GM18867 (cell line): ENCODE data around the gene SNED1.

Source experiments
- ATAC-seq: cut with Tn5 transposase; IDR thresholded peaks from one replicate; pipeline ENCODE4 v1.9.1; 2021; ENCODE audit warnings: mild to moderate bottlenecking, moderate library complexity; ENCODE audit not compliant: unreplicated experiment

The SNED1 gene

DNA sequence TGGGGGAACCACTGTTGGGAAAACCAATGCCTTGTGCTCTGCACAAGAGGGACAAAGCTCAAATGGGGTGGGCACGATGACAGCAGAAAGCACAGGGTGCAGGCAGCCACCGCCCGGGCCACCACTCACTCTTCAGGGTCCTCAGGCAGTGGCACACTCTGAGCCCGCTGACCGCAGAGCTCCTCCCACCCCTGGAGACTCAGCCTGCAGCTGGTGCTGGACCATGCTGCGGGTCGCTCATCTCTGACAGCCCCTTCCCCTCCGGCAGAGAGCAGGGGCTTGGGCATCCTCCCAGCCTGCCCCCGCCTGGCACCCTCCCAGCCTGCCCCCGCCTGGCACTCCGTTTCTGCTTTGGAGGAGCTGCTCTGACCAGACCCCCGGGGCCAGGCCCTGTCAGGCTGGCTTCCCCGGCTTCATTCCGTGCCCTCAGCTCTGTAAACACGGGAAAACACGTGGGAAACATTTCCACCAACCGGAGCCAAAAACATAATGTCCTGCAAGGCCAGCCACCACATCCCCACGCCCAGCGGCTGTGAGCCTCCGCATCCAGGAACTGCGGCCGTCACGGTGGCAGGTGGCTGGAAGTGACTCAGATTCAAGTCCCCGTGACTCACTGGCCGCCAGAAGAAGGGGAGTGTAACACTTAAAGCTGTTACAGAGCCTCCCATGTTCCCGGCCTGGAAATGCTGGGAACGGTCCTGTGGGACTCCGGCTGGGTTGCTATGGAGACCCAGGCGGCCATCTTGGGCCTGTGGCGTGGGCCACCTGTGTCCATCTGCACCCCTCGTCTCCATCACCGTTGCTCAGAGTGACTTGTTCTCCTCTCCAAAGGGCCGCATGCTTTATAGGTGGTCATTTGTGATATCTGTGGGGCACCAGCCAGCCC lies 6.8 kb upstream of the SNED1 start:
- no peak for ATAC-seq

DNA sequence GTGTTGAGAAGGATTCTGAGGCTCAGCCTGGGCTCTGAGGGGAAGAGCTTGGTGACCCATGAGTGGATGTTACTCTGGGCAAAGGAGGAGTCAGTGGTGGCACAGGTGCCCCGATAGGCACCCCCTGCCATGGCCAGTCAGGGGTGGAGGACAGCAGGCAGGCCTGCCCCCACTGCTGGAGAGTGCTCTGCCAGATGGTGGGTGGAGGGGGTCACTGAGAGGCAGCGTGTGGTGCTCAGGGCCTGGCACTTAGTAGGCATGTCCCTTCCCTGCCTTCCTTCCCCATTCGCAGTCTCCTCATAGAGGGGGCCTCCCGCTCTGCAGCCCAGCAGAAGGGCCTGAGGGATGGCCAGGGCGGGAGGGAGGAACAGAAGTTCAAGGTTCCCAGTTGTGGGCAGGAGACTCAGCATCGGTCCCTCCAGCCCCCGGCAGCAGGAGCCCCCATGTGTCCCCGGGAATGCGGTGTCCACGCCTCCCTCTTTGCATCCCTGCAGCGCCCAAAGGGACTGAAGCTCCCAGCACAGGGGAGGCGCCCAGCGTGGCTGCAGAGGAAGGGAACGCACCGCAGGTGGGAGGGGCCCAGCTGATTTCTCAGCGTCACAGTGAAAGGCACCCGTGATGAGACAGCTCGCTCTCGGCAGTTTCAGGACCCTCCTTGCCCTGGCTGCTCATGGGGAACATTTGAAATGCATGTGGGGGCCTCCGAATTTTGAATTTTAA lies 5.7 kb upstream of the SNED1 start:
- no peak for ATAC-seq

DNA sequence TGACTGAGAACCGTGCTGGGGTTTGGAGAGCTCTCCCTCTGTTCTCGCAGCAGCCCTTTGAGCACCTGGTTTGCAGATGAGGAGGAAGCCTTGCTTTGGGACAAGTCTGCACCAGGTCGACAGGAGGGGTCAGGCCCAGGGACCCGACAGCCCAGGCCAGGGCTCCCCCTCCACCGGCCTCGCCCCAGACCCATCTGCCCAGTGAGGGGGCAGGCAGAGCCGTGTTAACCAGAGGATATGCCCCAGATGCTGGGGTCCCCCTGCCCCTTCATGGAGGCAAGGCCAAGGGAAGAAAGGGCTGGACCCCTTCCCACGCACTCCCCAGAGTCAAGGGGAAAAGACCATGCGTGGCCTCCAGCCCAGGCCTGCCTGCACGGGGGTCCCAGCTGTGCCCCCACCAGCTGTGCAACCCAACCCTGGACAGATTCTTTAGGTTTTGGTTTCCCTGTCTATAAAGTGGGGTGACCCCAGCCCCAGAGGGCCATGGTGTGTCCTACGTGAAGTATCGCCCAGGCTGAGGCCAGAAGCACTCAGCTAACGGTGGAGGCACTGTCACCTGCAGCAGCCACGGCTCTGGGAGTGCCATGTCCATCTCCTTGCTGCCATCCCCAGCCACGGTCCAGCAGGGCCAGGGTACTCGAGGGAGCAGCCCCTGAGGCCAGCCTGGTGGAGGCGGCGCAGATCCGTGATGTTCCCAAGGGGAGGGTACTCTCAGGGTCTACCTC lies 4.8 kb upstream of the SNED1 start:
- ATAC-seq, result no peak

DNA sequence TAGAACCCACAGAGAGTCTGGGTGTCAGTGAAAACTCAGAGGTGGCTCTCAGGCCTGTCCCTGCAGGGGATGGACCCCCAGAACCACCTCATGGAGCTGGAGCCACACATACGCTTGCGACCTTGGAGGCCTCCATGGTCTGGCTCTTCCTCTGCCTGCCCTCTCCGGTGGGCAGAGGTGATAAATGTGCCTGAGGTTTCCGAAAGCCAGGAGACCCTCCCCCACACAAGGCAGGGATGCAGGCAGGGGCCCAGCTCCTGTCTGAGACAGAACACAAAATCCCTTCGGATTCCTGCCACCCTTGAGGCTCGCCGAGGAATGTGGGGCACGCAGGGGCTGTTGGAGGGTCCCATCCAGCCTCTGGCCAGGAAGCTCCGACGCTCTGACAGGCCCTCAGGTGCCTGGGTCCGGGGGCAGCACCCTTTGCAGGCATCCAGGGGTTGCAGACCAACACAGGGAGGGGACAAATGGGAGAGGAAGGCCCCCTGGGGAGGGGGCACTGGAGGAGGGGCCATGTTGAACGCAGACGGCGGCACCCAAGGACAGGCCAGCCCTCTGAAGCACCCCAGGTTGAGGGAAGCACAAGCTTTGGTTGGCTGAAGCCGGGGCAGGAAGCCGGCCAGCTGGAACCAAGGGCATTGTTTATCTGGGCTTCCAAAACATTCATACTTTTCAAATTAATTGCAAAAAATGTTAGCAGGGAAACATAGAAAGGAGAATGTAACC lies 4.1 kb upstream of the SNED1 start:
- no peak for ATAC-seq

DNA sequence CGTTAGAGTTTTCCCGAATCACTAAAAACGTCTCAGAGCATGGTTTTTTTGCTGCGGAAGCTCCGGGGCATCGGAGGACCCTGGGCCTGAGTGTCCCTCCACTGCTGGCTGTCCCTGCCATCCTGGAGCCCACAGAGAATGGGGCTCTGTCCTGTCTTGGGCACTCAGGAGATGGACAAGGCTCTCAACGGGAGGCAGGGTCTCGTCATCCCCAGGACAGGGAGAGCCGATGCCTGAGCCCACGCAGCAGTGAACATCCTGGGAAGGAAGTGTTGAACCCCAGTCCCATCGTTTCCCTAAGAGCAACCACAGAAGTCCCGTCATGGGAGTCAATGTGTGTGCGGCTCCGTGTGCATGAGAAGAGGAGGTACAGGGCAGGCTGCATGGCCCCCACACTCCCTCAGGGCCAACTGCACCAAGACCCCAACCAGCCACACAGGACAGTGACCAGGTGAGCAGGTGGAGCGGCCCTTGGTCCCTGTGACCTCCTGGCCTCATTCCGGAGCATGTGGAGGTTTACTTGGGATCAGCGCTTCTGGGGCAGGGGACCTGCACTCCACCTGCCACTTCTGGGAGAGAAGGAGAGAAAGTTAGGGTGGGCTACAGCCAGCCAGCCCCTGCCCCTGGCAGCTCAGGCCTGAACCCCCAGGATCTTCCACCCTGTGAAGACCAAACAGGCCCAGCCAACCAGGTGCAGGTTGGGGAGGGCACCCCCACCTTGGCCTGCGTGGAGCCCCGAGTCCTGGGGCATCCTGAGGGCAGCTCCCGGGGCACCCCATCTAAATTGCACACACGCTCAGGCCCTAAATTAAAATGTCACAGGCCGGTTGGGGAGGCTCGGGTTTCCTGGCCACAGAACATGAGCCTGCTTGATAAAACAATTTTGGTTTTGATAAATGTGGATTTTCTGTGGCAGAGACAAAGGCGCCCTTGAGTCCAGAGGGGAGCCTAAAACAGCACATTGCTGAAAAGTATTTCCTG lies 3.1 kb upstream of the SNED1 start:
- no peak for ATAC-seq

DNA sequence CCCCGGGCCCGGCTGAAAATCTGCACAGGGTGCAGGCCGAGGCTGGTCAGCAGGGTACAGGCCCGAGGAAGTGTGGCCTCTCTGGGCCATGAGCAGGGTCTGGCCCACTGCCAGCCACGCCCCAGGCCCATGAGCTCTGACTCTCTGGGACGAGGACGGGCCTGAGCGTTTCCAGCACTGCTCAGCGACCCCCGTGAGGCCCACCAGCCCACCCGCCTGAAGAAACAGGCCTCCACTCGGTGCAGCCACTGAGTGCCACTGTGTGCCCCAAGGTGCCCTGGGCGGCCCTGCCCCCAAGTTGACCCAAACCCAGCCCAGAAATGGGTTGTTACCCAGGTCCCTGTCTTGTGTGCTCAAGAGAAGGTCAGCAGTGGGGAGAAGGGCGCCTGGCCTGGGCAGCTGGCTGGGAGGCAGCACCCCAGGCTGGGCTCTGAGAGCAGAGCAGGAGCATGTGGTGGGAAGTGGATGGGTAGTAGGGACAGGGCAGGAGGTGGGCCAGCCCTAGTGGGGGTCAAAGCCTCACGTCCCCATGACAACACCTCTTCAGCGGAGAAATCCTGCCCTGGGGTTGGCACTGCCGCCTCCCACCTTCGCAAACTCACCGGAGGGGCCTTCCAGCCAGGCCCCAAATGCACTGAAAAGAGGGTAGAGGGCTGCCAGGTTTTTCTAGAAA lies 2.1 kb upstream of the SNED1 start:
- ATAC-seq, result no peak

DNA sequence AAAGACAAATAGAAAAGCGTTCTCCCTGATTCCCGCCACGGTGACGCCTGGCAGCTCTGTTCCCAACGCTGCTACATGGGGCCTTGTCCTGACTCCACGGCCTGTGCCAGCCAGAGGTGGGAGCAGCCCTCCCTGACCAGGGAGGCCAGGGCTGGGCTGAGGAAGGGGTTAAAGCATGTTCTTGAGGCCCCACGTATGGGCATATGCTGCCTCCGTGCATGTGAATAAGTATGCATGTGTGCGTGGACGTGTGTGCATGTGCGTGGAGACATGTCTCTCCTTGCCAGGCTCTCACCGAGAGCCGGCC lies 1.6 kb upstream of the SNED1 start:
- no peak for ATAC-seq

DNA sequence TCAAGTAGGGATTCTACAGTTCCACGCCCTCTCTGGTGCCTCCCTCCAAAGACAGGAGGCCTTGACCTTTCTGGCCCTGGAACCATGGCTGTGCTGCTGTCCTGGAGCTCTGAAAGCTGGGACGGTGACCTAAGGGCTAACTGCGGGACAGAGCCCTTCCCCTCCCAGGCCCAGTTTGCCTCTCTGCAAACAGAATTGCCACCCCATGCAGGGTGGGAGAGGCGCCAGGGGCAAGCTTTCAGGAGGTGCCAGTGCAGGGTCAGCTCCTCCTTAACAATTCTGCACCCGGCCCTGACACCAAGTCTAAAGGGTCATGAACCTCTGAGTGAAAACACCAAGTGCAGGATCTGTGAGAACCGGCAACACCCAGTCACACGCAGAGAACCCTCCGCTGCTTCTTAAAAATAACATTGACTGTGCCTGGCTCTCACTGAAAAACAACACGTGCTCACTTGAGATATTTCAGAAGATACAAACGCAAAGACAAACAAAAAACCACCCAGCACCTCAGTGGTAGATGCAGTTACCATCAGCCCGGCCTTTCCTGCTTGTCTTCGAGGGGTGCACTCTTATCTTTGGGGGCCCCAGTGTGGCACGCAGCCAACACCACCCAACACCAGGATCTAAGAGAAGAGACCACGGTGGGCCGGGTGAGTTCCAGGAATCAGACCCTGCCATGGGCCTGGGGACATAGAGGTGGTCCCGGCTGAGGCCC lies 1.1 kb upstream of the SNED1 start:
- no peak for ATAC-seq

DNA sequence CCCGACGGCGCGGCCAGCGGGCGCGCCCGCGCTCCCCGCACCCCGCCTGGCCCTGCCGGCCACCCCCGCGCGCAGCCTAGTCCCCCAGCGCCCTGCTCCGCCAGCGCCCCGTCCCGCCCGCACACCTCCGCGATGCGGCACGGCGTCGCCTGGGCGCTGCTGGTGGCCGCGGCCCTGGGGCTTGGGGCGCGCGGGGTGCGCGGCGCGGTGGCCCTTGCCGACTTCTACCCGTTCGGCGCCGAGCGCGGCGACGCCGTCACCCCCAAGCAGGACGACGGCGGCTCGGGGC lies 232 bp downstream of the SNED1 start:
- ATAC-seq, result peak; percentile 26

DNA sequence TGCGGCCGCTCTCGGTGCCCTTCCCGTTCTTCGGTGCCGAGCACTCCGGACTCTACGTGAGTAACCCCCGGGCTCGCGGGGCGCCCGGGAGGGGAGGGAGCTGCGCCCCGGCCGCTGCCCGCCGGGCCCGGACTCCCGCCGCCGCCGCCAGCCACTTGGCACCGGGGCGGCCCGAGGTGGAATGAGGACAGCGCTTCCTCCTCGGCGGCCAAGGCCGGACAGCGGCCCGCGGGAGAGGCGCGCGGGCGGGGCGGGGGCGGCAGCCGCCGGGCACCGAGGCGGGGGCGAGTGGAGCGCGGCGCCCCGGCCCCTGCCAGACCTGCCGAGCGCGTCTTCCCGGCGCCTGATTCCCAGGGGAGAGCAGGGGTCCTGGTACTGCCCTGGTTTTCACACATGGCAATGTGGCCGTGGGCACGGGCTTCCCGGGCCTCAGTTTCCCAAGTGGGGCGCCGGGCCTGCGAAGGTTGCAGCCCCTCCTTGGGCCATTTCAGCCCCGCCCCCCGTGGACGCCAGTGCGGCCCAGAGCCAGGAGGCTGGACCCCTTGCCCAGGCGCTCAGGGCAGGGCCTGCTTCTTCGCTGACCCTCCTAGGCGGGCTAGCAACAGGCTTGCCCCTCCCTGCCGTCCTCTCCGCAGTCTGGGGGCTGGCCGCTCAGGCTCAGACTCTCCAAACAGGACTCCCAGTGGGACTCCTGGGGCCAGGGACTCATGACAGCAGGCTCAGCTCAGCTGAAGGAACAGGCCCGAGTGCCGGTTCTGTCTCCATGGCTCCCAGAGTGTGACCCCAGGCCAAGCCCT lies 775 bp downstream of the SNED1 start:
- peak; percentile 15 for ATAC-seq

DNA sequence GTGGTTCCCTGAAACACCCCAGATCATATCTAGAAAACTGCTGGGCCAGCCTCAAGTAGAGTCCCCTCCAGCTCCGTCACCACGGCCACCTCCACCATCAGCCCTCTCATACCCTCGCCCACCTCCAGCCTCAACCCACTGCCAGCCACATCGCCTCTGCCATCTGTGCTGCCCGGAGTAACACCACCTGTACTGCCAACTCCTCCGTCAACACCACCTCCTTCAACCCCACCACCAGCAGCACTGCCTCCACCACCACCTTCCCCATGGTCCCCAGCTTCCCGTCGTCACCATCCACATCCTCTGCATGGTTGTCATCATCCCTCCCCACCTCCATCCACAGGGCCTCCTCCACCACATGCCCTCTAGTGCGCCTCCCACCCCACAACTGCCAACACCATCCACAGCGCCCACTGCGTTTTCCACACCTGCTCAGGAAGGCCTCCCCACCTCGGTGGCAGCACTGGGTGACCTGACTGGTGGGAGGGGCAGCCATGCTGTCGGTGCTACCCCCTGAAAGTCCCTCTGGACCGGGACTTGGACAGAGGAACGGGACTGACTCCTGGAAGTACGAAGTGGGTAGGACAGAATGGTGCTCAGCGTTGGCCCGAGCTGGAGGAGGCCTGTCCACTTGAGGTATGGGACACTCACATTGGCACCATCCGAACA lies 1.6 kb downstream of the SNED1 start:
- no peak for ATAC-seq

DNA sequence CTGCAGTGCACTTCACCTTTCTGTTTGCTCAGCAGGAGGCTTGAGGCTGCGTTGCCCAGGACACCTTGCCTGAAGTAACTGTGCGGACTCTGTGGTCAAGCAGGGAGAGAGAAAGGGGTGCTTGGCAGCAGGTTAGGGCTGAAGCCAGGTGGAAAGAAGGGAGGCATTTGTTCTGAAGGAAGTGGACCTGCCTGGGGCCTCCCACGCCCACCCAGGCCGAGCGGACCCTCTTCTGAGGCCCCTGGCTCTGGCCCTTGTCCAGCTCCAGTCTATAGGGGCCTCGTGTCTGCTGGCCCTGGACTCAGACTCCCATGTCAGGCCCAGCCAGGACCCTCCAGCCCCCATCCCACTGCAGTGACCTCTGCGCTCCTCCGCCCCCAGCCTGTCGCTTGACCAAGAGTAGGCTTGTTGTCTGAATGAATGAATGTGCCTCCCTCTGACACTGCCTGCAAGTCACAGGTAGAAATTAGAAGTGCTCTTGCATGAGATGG lies 2.5 kb downstream of the SNED1 start:
- no peak for ATAC-seq

DNA sequence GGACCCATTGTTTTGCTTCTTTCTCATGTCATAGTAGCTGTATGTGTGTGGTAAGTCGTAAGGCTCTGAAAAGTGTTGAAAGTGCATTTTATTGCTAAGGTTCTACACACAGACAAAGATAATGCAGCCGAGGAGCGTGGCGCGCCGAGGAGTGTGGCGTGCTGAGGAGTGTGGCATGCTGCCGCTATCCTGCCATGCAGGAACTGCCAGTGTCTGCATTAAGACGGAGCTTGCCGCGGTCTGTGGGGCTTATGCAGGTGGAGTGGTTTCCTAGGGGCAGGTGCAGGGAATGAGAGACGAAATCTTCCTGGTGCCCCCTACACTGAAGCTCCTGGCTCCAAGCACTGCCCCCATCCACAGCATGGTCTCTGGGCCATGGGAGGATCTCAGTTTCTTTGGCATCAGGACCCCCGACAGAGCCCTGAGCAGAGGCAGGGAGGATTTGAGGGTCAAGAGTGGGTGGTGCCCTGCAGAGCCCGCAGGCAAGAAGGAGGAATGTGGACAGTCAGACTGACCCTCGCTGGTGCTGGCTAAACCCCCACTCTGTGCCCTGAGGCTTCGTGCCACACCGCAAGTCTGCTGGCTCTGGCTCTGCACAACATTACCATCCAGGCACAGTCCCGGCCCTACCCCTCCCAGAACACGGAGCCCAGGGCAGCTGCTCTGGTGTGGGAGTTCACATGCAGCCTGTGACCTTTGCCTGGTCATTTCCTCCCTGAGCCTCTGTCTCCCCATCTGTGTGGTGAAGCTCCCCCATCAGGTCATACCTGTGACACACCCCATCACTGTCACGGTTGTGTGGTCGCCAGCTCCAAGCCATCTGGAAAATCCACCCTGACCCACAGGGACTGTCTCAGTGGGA lies 3.2 kb downstream of the SNED1 start:
- ATAC-seq, result no peak

DNA sequence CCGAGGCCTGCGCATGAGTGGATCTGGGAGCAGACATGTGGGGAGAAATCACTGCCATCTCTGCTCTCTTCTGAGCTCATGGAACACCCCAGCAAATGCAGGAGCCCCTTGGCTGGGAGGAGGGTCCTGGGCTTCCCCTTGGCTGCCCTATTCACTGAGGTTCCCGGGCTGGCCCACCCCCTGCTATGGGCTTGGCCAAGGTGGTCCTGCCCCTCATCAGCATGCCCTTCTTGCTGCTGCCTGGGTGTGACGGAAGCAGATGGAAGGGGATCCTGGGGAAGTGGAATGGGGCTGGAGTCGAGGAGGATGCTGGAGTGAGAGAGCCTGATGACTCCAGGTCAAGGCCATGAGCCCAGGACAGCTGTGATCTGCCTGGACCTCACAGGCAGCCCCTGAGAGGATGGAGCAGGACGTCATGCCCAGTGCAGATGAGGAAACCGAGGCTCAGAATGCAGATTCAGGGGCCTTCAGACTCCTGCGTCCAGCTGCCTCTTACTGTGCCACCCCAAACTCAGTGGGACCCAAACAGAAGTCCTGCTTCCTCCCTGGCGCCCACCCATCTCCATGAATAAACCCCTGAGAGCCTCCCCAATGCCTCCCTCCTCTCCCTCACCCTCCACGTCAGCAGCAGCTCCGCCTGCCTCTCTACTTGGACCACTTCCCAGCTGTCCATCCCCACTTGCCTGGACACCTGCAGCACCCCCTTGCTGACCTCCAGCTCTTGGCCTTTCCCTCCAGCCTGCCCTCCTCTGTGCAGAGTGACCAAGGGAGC lies 4.0 kb downstream of the SNED1 start:
- no peak for ATAC-seq

DNA sequence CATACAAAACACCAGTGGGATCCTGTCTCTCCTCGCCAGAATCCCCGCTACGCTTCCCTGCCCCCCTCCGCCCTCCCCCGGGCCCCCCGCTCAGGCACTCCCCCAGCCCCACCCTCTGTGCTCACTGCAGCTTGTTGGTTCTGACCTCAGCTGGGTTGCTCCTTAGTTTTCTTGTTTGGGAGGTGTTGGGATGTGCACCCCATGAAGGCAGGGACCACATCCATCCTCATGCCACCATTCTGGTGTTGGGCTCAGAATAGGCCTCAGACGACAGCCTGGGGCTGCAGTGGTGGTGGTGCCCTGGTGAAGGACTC lies 4.6 kb downstream of the SNED1 start:
- ATAC-seq, result no peak

DNA sequence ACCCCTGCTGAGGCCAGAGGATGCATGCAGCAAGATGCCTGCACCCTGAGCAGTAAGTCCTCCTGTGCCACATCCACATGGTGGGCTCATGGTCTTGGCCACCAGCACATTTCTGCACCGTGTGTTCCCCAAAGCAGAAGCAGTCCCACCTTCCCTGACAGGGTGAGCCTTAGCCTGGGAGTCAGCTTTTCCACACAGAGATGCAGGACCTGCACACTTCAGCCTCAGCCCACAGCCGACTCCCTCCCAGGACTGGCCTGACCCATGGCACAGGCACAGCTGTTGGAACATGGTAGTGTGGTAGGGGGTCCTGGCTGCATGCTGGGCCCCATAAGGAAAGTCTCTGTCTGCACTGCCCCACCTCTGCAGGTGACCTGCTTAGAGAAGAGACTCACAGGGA lies 5.0 kb downstream of the SNED1 start:
- no peak for ATAC-seq
